ENCODE measurements around the gene LMO2.

Gene LMO2

GRCh38 chr11:33913991-33914390, 22.1 kb upstream of the LMO2 start:
- DNase-seq: no peak

GRCh38 chr11:33912405-33913361, 20.8 kb upstream of the LMO2 start:
- DNase-seq: peak; percentile 62

- DNase-seq: no peak
These were observed 19.1 kb upstream of the LMO2 start for GRCh38 chr11:33910958-33911339.

- DNase-seq: no peak
These were observed 18.6 kb upstream of the LMO2 start for GRCh38 chr11:33910296-33910957.

- no peak for DNase-seq
These were observed 17.7 kb upstream of the LMO2 start for GRCh38 chr11:33909552-33909951.

- DNase-seq: no peak
These were observed 17.3 kb upstream of the LMO2 start for GRCh38 chr11:33909150-33909549.

GRCh38 chr11:33907421-33907820, 15.5 kb upstream of the LMO2 start:
- DNase-seq: no peak

GRCh38 chr11:33906484-33907186, 14.8 kb upstream of the LMO2 start:
- no peak for DNase-seq

- no peak for DNase-seq
These were observed 12.2 kb upstream of the LMO2 start for GRCh38 chr11:33904102-33904501.

- DNase-seq: no peak
These were observed 8.4 kb upstream of the LMO2 start for GRCh38 chr11:33900159-33900840.

- no peak for DNase-seq
These were observed 7.6 kb upstream of the LMO2 start for GRCh38 chr11:33899400-33900037.

GRCh38 chr11:33898957-33899356, 7.1 kb upstream of the LMO2 start:
- no peak for DNase-seq

- no peak for DNase-seq
These were observed 6.0 kb upstream of the LMO2 start for GRCh38 chr11:33897761-33898375.

- no peak for DNase-seq
These were observed 5.0 kb upstream of the LMO2 start for GRCh38 chr11:33896911-33897310.

GRCh38 chr11:33895752-33896137, 3.9 kb upstream of the LMO2 start:
- DNase-seq: no peak

- DNase-seq: no peak
These were observed 2.5 kb upstream of the LMO2 start for GRCh38 chr11:33894398-33894746.

- DNase-seq: peak; percentile 92
These were observed 2.0 kb upstream of the LMO2 start for GRCh38 chr11:33893711-33894397.

- DNase-seq: no peak
These were observed 1.2 kb upstream of the LMO2 start for GRCh38 chr11:33892906-33893594.

GRCh38 chr11:33889821-33890378, 2.0 kb downstream of the LMO2 start:
- DNase-seq: no peak

- no peak for DNase-seq
These were observed 2.6 kb downstream of the LMO2 start for GRCh38 chr11:33889296-33889695.

GRCh38 chr11:33887886-33888285, 4.0 kb downstream of the LMO2 start:
- no peak for DNase-seq
